ENCODE data around the gene SOX6. TPM values are rescaled to one million over a fixed set of nuclear protein-coding genes. Genes with fewer than 3 reads are reported as not detected.

The SOX6 gene
- total and polyA plus RNA-seq, 2 donors (not counting 1 experiment from before 2014, with no cell fraction given): 3.0 to 5.1 TPM

DNA sequence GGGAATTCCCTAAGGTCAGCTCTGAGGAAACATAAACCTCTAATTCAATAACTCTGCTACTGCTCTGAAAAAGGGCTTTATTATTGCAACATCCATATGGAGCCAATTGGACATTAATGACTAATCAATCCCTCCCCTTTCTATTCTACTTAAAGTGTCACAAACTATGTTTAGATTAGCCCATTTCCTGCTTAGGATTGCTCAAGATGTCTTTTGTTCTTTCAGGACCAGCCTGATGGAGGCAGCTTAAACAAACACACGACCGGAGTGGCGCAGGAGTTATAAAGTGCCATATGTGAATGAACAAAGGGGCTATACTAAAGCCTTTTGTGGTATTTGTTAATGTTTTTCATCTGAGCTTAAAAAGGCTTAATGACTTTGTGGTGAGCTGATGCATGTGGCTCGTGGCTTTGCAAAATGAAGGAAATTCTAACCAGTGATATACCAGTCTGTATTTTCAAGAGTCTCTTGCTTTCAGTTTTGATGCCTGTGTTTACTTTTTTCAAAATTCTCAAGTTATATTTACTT, 354.4 kb downstream of the SOX6 start:
- Histone ChIP-seq H4K20me1 (ENCODE audit: control insufficient read depth, extremely low read depth, insufficient read depth, low read length) (no peaks in the 10 kb centered on the region), H3K4me2 (ENCODE audit: extremely low read depth, insufficient read depth, low read length) (peak overlapping the region; percentile 94), H3K9ac (ENCODE audit: insufficient read depth, low read length) (no peak overlapping the region), H3K79me2 (ENCODE audit: control insufficient read depth, insufficient read depth, low read length) (no peaks in the 10 kb centered on the region), H3K4me3 (replicated peaks in 1 of 4; ENCODE audit: control extremely low read depth in 1 of 4, insufficient read depth in 1 of 4, low read depth in 3 of 4, low read length in 4 of 4) (peak overlapping the region in 3 of 4 experiments; percentile 15 to 23 (median 23)), H2AFZ (ENCODE audit: low read length) (peak overlapping the region; percentile 49), H3K9me3 (ENCODE audit: control insufficient read depth, insufficient read depth, low read depth, low read length) (no peaks in the 10 kb centered on the region), H3K27me3 (ENCODE audit: control insufficient read depth, insufficient read depth, low read length) (no peaks in the 10 kb centered on the region), H3K27ac (ENCODE audit: insufficient read depth, low read length) (peak overlapping the region; percentile 65), H3K4me1 (ENCODE audit: control insufficient read depth, extremely low read depth, insufficient read depth, low read length) (peaks cover 5% of the 10 kb centered on the region), H3K36me3 (ENCODE audit: control insufficient read depth, insufficient read depth, low read length) (no peaks in the 10 kb centered on the region)
- DNase-seq (ENCODE audit: low read depth in 2 of 2): peak; percentile 98
- TF ChIP-seq EZH2 (IDR thresholded peaks at IDR 0.05; ENCODE audit: low read length, missing control alignments): no peak
- TF ChIP-seq, protein P1, sequence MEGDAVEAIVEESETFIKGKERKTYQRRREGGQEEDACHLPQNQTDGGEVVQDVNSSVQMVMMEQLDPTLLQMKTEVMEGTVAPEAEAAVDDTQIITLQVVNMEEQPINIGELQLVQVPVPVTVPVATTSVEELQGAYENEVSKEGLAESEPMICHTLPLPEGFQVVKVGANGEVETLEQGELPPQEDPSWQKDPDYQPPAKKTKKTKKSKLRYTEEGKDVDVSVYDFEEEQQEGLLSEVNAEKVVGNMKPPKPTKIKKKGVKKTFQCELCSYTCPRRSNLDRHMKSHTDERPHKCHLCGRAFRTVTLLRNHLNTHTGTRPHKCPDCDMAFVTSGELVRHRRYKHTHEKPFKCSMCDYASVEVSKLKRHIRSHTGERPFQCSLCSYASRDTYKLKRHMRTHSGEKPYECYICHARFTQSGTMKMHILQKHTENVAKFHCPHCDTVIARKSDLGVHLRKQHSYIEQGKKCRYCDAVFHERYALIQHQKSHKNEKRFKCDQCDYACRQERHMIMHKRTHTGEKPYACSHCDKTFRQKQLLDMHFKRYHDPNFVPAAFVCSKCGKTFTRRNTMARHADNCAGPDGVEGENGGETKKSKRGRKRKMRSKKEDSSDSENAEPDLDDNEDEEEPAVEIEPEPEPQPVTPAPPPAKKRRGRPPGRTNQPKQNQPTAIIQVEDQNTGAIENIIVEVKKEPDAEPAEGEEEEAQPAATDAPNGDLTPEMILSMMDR (conservative IDR thresholded peaks at IDR 0.05 in 1 of 2, IDR thresholded peaks at IDR 0.05 in 1 of 2; ENCODE audit: low read depth in 1 of 2, low read length in 2 of 2): no peak

DNA sequence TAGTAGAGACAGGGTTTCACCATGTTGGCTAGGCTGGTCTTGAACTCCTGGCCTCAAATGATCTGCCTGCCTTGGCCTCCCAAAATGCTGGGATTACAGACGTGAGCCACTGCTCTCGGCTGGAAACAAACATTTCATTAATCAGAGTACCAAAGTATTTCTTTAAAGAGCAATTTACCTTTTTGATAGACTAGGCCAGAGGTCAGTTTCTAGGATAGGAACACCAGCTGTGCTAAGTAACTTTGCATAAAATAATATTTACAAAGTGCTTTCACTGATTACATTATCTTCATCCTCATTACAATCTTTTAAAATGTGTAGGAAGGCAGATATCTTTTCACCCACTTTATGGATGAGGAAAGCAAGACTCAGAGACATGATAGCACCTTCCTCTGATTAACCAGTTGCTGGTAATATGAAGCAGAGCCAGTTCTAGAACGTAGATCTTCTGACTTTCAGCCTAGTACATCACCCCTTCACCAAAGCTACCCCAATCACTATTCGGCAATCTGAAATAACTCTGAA, 355.2 kb downstream of the SOX6 start:
- Histone ChIP-seq H4K20me1 (ENCODE audit: control insufficient read depth, extremely low read depth, insufficient read depth, low read length) (no peaks in the 10 kb centered on the region), H3K79me2 (ENCODE audit: control insufficient read depth, insufficient read depth, low read length) (no peaks in the 10 kb centered on the region), H3K4me3 (replicated peaks in 1 of 4; ENCODE audit: control extremely low read depth in 1 of 4, insufficient read depth in 1 of 4, low read depth in 3 of 4, low read length in 4 of 4) (peak overlapping the region in 1 of 4 experiments; percentile 15), H3K27me3 (ENCODE audit: control insufficient read depth, insufficient read depth, low read length) (no peaks in the 10 kb centered on the region), H3K36me3 (ENCODE audit: control insufficient read depth, insufficient read depth, low read length) (no peaks in the 10 kb centered on the region), H3K4me1 (ENCODE audit: control insufficient read depth, extremely low read depth, insufficient read depth, low read length) (peaks cover 5% of the 10 kb centered on the region), H3K27ac (ENCODE audit: insufficient read depth, low read length) (peak overlapping the region; percentile 65), H2AFZ (ENCODE audit: low read length) (no peak overlapping the region), H3K9ac (ENCODE audit: insufficient read depth, low read length) (no peak overlapping the region), H3K4me2 (ENCODE audit: extremely low read depth, insufficient read depth, low read length) (peak overlapping the region; percentile 94), H3K9me3 (ENCODE audit: control insufficient read depth, insufficient read depth, low read depth, low read length) (no peaks in the 10 kb centered on the region)
- TF ChIP-seq, protein P1 (conservative IDR thresholded peaks at IDR 0.05 in 1 of 2, IDR thresholded peaks at IDR 0.05 in 1 of 2; ENCODE audit: low read depth in 1 of 2, low read length in 2 of 2): no peak
- no peak for TF ChIP-seq EZH2 (IDR thresholded peaks at IDR 0.05; ENCODE audit: low read length, missing control alignments)
- DNase-seq (ENCODE audit: low read depth in 2 of 2): no peak

DNA sequence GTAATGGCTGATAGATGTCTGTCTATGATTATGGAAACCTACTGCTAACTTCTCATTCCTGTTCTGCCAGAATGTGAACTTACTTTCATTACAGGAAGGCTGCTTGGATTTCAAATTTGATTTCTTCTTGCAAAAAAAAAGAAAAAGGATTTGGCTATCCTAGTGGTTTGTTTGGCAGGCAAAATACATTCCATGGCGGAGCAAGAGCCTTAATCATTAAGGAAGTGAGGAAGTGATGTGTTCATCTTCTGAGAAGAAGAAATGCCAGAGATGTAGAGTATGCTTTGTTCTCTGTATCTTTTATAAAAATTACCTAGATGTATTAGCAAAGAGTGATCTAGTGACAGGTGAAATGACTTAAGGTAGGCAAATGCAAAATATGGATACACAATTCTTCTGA, 356.3 kb downstream of the SOX6 start:
- H3K4me2 ChIP-seq (ENCODE audit: extremely low read depth, insufficient read depth, low read length): no peak overlapping the region
- no peak for TF ChIP-seq EZH2 (IDR thresholded peaks at IDR 0.05; ENCODE audit: low read length, missing control alignments)
- H3K27me3 ChIP-seq (ENCODE audit: control insufficient read depth, insufficient read depth, low read length): no peaks in the 10 kb centered on the region
- no peak overlapping the region for H3K27ac ChIP-seq (ENCODE audit: insufficient read depth, low read length)
- DNase-seq (ENCODE audit: low read depth in 2 of 2): peak; percentile 76 to 93
- H3K36me3 ChIP-seq (ENCODE audit: control insufficient read depth, insufficient read depth, low read length): no peaks in the 10 kb centered on the region
- H3K4me3 ChIP-seq (replicated peaks in 1 of 4; ENCODE audit: control extremely low read depth in 1 of 4, insufficient read depth in 1 of 4, low read depth in 3 of 4, low read length in 4 of 4): no peak overlapping the region
- H2AFZ ChIP-seq (ENCODE audit: low read length): no peak overlapping the region
- no peaks in the 10 kb centered on the region for H3K9me3 ChIP-seq (ENCODE audit: control insufficient read depth, insufficient read depth, low read depth, low read length)
- H3K4me1 ChIP-seq (ENCODE audit: control insufficient read depth, extremely low read depth, insufficient read depth, low read length): peaks cover 5% of the 10 kb centered on the region
- no peak overlapping the region for H3K9ac ChIP-seq (ENCODE audit: insufficient read depth, low read length)
- H3K79me2 ChIP-seq (ENCODE audit: control insufficient read depth, insufficient read depth, low read length): no peaks in the 10 kb centered on the region
- no peaks in the 10 kb centered on the region for H4K20me1 ChIP-seq (ENCODE audit: control insufficient read depth, extremely low read depth, insufficient read depth, low read length)

Data from fibroblast of lung (primary cell).